A549 treated with dexamethasone at 1 μM for 4 hours (cell line): ENCODE measurements around the gene ACLY. TPM values are rescaled to one million over a fixed set of nuclear protein-coding genes. Genes with fewer than 3 reads are reported as not detected.

Source experiments
- total RNA-seq: library from RNA; stranded (reverse); fragments of 200-300 nt; extraction: Qiagen RNA extraction; gene quantifications from 5 replicates; pipeline ENCODE4 v1.2.3, GENCODE V29; 2022

The ACLY gene
- 246 to 313 TPM (median 310 TPM) in 5 replicates for total RNA-seq

DNA sequence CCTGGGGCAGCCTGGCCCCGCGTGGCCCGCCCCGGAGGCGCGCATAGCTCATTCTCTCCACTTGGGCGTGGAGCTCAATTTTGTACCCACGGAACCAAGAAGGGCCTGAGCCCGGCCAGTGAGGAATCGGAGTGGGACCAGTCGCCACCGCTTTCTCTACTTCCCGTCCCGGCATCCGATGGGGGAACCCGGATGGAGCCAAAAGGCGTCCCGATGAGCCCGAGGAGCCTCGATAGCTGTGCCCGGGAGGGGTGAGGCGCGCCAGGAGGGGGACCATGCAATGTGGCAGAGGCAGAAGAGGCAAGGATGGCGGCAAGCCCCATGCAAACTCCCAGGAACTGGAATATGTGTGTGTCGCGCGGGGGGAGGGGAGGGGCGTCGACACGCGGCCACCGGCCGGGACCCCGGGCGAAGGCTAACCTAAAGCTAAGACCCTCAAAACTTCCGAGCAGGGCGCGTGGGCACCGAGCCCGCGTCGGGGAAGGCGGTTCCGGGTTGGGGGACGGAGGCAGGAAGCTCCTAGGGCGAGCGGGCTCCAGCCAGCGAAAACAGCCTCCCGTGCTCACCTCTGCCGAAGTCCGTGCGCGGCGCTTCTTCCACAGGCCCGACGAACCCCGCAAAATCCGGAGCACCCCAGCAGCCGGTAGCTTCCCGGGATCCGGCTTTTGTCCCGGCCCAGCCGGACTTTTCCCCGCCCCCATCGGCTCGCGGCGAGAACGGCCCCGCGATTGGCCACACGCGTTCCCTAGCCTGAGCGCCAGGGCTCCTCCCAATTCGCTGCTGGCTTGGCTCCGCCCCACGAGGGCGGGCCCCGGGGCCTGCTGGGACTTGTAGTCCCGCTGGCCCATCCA is at the start of gene ACLY:
Gene ACLY (minus strand): TSS at position 638 of the 851 bp plus-strand sequence. CDS start 5,078 bp downstream, outside the sequence.

DNA sequence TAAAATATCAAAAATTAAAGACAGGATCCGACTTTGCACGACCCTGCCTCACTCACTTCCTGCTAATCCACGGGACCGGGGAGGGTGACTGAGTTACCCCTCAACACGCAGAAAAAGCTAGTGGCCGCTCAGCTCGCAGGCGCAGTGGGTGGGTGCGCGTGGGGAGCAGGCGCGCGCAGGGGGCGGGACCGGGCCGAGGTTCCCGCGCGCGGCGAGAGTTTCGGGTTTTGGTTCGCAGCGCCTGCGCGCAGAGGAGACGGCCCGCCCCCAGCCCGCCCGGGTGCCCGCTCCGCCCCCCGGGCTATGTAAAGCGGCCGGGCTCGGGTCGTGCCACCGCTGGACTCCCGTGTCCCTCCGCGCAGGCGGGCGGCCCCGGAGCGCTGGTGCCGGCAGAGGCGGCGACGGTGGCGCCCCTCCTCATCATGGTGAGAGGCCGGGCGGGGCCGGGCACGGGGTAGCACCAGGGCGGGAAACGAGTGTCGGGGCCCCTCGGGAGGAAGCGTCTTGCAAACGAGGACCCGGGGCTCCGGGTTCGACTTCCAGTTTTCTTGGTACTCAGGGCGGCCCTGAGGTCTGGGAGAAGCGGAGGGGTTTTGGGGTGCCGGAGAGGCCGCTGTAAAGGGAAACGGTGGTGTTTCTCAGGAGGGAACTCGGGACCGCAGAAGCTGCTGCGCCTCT is 47.9 kb upstream of the ACLY start, which contains the start of gene CNP:
Gene CNP (plus strand): TSS at position 333 of the 678 bp plus-strand sequence. CDS start 90 bp downstream, at position 423.

DNA sequence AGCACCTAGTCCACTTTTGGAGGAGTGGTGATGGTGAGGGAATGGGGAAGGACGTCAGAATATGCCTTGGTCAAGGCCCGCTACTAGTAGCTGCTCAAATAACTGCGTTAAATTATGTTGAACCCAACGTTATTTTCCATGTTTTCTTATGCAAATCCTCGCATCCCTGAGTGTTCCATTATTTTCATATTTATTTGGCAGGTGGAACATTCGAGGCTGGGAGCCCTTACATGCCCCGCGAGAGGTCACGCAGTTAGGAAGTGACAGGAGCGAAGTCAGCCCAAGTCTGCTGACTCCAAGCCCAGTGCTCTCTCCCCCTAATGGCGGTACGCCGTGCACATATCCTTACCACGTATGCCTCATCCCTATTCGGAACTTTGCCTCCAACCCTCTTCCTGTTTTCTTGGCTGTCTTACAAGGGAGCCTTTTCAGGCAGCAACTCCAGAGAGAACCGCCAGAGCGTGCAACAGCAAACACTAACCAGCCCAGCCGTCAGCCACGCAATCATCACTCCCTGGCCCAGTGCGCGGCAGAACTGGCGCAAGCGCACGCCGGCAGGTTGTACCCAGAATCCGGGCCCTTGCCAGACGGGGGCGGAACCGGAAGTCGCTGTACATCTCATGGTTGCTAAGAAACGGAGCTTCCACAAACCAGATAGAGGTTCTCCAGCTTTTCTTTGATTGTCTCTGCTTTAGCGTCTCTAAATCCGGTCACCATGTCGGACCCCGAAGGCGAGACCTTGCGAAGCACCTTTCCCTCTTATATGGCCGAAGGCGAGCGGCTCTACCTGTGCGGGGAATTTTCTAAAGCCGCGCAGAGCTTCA is 11.5 kb upstream of the ACLY start, which contains the start of gene ODAD4:
Gene ODAD4 (plus strand): TSS at position 609 of the 824 bp plus-strand sequence. CDS start 107 bp downstream, at position 716.

DNA sequence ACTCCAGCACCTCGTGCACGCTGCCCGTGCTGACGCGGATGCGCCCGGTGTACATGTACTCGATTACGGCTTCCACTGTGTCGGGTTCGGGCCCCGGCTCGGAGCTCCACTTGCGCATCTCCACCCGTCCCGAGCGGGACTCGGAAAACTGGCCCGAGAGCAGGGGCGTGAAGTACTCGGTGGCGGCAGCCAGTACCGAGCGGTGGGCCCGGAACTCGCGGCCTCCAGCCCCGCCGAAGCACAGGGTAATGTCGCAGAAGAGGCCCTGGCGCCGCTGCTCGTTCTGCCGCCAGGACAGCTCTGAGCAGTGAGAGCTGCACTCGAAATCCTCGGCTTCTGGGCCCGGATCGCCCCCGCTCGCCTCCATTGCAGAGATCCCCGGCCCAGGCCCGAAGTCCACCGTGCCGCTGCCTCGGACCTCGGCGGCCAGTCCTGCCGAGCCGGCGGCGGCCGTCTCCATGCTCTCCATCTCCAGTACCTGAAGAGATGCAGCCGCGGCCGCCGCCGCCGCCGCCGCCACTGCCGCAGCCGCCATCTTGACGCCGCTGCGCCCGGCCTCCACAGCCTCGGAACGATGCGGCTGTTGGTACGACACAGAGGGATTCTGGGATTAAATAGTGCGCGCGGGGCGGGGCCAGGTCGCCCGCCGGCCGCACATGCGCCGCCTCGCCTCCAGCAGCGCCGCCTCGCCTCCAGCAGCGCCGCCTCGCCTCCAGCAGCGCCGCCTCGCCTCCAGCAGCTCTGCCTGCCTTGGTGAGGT is 53.7 kb downstream of the ACLY start, which contains the start of gene KLHL11:
Gene KLHL11 (minus strand): TSS at position 588 of the 760 bp plus-strand sequence. CDS start 53 bp downstream, at position 535.

DNA sequence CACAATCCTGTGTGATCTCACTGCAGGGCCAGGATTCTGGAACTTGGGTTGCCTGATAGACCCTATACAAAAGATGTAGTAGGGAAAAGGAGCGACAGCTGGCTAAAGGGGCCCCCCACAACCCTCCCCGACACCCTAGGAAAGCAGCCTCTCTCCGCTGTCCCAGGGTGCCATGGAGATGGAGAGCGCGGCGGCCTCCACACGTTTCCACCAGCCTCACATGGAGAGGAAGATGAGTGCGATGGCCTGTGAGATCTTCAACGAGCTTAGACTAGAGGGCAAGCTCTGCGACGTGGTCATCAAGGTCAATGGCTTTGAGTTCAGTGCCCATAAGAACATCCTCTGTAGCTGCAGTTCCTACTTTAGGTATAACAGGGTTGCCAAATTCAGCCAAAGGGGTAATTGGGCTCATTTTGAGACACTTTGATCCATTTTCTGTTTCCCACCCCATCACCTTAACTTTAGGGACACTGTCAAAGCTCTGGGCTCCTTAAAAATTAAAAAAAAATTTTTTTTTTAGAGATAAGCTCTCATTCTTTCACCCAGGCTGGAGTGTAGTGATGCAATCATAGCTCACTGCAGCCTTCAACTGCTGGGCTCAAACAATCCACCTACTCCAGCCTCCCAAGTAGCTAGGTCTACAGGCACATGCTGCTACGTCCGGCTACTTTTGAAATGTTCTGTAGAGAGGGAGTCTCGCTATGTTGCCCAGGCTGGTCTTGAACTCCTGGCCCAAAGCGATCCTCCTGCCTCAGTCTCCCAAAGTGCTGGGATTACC is 80.8 kb downstream of the ACLY start, which contains the start of gene KLHL10:
Gene KLHL10 (plus strand): TSS at position 65 of the 778 bp plus-strand sequence. CDS start 108 bp downstream, at position 173.

DNA sequence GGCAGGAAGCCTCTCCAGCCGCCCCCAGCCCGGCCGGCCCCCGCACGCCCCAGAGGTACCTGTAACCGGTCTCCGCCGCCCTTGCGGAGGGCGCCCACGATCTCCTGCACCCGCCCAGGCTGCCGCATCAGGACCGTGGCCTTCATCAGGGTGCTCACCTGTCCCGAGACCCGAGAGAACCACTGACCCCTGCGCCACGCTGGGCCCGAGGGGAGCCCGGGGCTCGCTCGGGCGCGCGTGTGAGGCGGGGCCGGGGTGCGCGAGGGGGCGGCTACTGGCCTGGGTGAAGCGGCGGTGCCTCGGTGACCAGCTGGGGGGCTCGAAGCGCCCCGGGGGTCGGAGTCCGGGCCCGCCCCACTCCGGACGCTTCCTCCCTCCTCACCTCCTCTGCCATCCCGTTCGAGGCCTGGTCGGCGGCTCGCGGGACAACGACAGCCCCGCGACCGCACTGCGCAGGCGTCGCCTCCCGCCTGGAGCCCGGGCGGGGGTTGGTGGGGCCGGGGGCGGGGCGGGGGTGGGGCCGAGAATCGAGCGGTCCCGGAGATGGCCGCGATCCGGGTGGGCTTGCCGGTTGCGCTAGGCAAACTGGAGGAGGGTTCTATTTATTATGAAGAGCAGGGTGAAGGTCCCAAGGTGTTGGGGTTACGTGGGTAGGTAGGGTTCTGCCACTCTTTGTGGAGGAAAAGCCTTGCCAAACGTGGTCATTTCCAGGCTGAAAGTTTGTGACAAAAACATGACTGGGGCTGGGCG is 82.8 kb downstream of the ACLY start, which contains the start of gene NT5C3B:
Gene NT5C3B (minus strand): TSS at position 433 of the 750 bp plus-strand sequence. CDS start 39 bp downstream, at position 394.

Other genes with a start within 250 kb of the ACLY start
- 1,266 to 1,758 TPM (median 1,378 TPM) in 5 replicates for gene EIF1, start 230.1 kb downstream of the ACLY start, total RNA-seq
- gene GAST, start 206.6 kb downstream of the ACLY start, total RNA-seq: 0.22 to 0.50 TPM in 2 of 5 replicates, not detected in the others
- 0.85 to 2.0 TPM (median 1.2 TPM) in 5 replicates for gene HAP1, start 184.3 kb downstream of the ACLY start, total RNA-seq
- gene JUP, start 132.2 kb downstream of the ACLY start, total RNA-seq: 69.7 to 126 TPM (median 119 TPM) in 5 replicates
- gene P3H4, start 107.0 kb downstream of the ACLY start, total RNA-seq: 25.4 to 35.5 TPM (median 32.2 TPM) in 5 replicates
- 72.0 to 114 TPM (median 103 TPM) in 5 replicates for gene FKBP10, start 105.9 kb downstream of the ACLY start, total RNA-seq
- 101 to 122 TPM (median 114 TPM) in 5 replicates for gene NT5C3B, start 82.7 kb downstream of the ACLY start, total RNA-seq
- 0.06 to 0.11 TPM (median 0.09 TPM) in 4 of 5 replicates, not detected in the other for gene KLHL10, start 81.1 kb downstream of the ACLY start, total RNA-seq
- 2.5 to 5.9 TPM (median 5.1 TPM) in 5 replicates for gene KLHL11, start 53.5 kb downstream of the ACLY start, total RNA-seq
- gene ODAD4, start 11.7 kb upstream of the ACLY start, total RNA-seq: 1.1 to 2.1 TPM (median 1.4 TPM) in 5 replicates
- 55.7 to 71.5 TPM (median 68.8 TPM) in 5 replicates for gene CNP, start 47.8 kb upstream of the ACLY start, total RNA-seq
- 107 to 118 TPM (median 113 TPM) in 5 replicates for gene DNAJC7, start 98.5 kb upstream of the ACLY start, total RNA-seq
- gene NKIRAS2, start 101.1 kb upstream of the ACLY start, total RNA-seq: 43.6 to 49.2 TPM (median 47.0 TPM) in 5 replicates
- 0.45 to 0.97 TPM (median 0.59 TPM) in 5 replicates for gene C17orf113, start 131.7 kb upstream of the ACLY start, total RNA-seq
- gene ZNF385C, start 179.5 kb upstream of the ACLY start, total RNA-seq: 0.18 to 0.30 TPM (median 0.29 TPM) in 5 replicates
- 0.08 to 0.52 TPM (median 0.30 TPM) in 5 replicates for gene DHX58, start 193.8 kb upstream of the ACLY start, total RNA-seq
- gene KAT2A, start 202.4 kb upstream of the ACLY start, total RNA-seq: 29.1 to 48.8 TPM (median 45.8 TPM) in 5 replicates
- gene HSPB9, start 203.9 kb upstream of the ACLY start, total RNA-seq: not detected in 5 replicates
- gene RAB5C, start 236.0 kb upstream of the ACLY start, total RNA-seq: 223 to 283 TPM (median 277 TPM) in 5 replicates